ENCODE results near the gene IPMK. TPM values are rescaled to one million over a fixed set of nuclear protein-coding genes. Genes with fewer than 3 reads are reported as not detected.

Gene IPMK
- total RNA-seq, 1 experiment from 2014 or later = 5.5 TPM

GRCh38 chr10:58268454-58268945 is 806 bp upstream of the IPMK start:
- ATAC-seq = peak; percentile 48
- H3K4me3 ChIP-seq (replicated peaks in 1 of 2; ENCODE audit: low read depth in 1 of 2, low read length in 2 of 2) = peak overlapping the region; percentile 74 to 81
- peaks cover 57% of the 10 kb centered on the region for H3K79me2 ChIP-seq (ENCODE audit: insufficient read depth, low read length)
- no peaks in the 10 kb centered on the region for H3K9me3 ChIP-seq (ENCODE audit: control insufficient read depth in 1 of 2, insufficient read depth in 1 of 2, low read depth in 1 of 2, low read length in 2 of 2)
- peak overlapping the region; percentile 91 for H2AFZ ChIP-seq (ENCODE audit: low read depth, low read length, poor library complexity, severe bottlenecking)
- POLR2A ChIA-PET = interaction anchor here (0.9 to 1.2 kb wide), 3 partner anchors 9 to 67 kb away, joined by 3 to 4 read pairs (median 3); partner anchors contain the start of gene UBE2D1
- RAD21 ChIA-PET (ENCODE audit: low non-redundant PET in 1 of 2, low total read pairs in 2 of 2, uncharacterized antibody in 2 of 2, unreplicated experiment in 2 of 2) = no interaction called here
- H3K27me3 ChIP-seq (ENCODE audit: insufficient read depth, low read length) = no peaks in the 10 kb centered on the region
- no peaks in the 10 kb centered on the region for H3K9me2 ChIP-seq (ENCODE audit: insufficient read depth)
- peak overlapping the region; percentile 44; the same call in 1 of the 2 replicates for H3K27ac ChIP-seq (ENCODE audit: low read depth, low read length)
- CTCF ChIA-PET = interaction anchor here (1.0 to 1.9 kb wide), 4 partner anchors 21 to 91 kb away, joined by 3 to 8 read pairs (median 4); no protein-coding TSS in a partner anchor
- TF ChIP-seq CEBPB (IDR thresholded peaks at IDR 0.05; ENCODE audit: low read depth) = no peak
- no peak for TF ChIP-seq FOSL1 (IDR thresholded peaks at IDR 0.05; ENCODE audit: low read depth)
- TF ChIP-seq POLR2A (IDR thresholded peaks at IDR 0.05; ENCODE audit: borderline replicate concordance, extremely low read depth, insufficient read depth, insufficient read length) = no peak
- no peak for TF ChIP-seq EZH2 (IDR thresholded peaks at IDR 0.05)
- TF ChIP-seq JUND (IDR thresholded peaks at IDR 0.05) = no peak
- no peak for TF ChIP-seq EZH2phosphoT487 (IDR thresholded peaks at IDR 0.05; ENCODE audit: borderline replicate concordance)
- no peak for TF ChIP-seq SRF (IDR thresholded peaks at IDR 0.05; ENCODE audit: low read depth)
- no peak for TF ChIP-seq TCF7L2 (IDR thresholded peaks at IDR 0.05; ENCODE audit: borderline replicate concordance, extremely low read depth, insufficient read depth, insufficient read length)
- no peak for TF ChIP-seq EGR1 (IDR thresholded peaks at IDR 0.05; ENCODE audit: low read depth)
- TF ChIP-seq ATF3 (IDR thresholded peaks at IDR 0.05) = no peak
- no peak for TF ChIP-seq RAD21 (IDR thresholded peaks at IDR 0.05; ENCODE audit: low read depth)
- TF ChIP-seq SP1 (IDR thresholded peaks at IDR 0.05; ENCODE audit: low read depth) = no peak
- TF ChIP-seq SIN3A (IDR thresholded peaks at IDR 0.05; ENCODE audit: low read depth) = no peak
- TF ChIP-seq REST (IDR thresholded peaks at IDR 0.05; ENCODE audit: low read depth) = no peak
- no peak for TF ChIP-seq CBX3 (IDR thresholded peaks at IDR 0.05; ENCODE audit: low read depth)
- no peak for TF ChIP-seq ZBTB33 (IDR thresholded peaks at IDR 0.05; ENCODE audit: extremely low read depth, insufficient replicate concordance, low read length)
- no peak for TF ChIP-seq ELF1 (IDR thresholded peaks at IDR 0.05; ENCODE audit: borderline replicate concordance, low read depth)
- no peak for TF ChIP-seq CTCF (IDR thresholded peaks at IDR 0.05 in 2 of 3, conservative IDR thresholded peaks at IDR 0.05 in 1 of 3; ENCODE audit: borderline replicate concordance in 1 of 3, insufficient read depth in 1 of 3, low read depth in 2 of 3, low read length in 2 of 3)
- BruUV-seq (replicated peaks) = no TSS peak
- peak overlapping the region; percentile 97 for H3K4me2 ChIP-seq (ENCODE audit: low read length)
- DNase-seq (ENCODE audit: low read depth, low spot score) = no peak
- intact Hi-C loops (cut with micrococcal nuclease) = loop anchor here (2.0 kb wide), 1 partner anchor 66 kb away; the partner anchor contains the start of gene UBE2D1
- H3K36me3 ChIP-seq (ENCODE audit: control insufficient read depth in 1 of 2, insufficient read depth in 2 of 2, low read length in 2 of 2) = no peaks in the 10 kb centered on the region
- peak overlapping the region; percentile 73 for H3K9ac ChIP-seq (ENCODE audit: low read length)
- H4K20me1 ChIP-seq (ENCODE audit: insufficient read depth) = no peaks in the 10 kb centered on the region
- H3K4me1 ChIP-seq (ENCODE audit: control insufficient read depth in 1 of 2, insufficient read depth in 2 of 2, low read length in 2 of 2) = peaks cover 16 to 28% of the 10 kb centered on the region in 2 experiments

Measured in HCT116 (cell line).